Stomach (tissue), 9 donors: Measurements from ENCODE around the gene HEPHL1. TPM values are rescaled to one million over a fixed set of nuclear protein-coding genes. Genes with fewer than 3 reads are reported as not detected.
A peak's percentile ranks its signal among the peaks of the same experiment; 100 is the strongest.

ENCODE experiments used
- DNase-seq, 2 donors: peaks; one replicate each; pipeline versions ENCODE4 v3.0.0 to v3.0.0-alpha.2; 2013 to 2019
- H3K27ac ChIP-seq, 5 donors: fragments of 200-600 bp in 4 of 5; sonication (generic) in 4 of 5; one replicate each; pipeline ENCODE4 v1.5.1; 2013 to 2019; ENCODE audit warnings: mild to moderate bottlenecking in 1 of 5, moderate library complexity in 1 of 5
- H3K27me3 ChIP-seq, 3 donors: fragments of 200-600 bp; sonication (generic); one replicate each; pipeline ENCODE4 v1.5.1; 2017 to 2019; ENCODE audit warnings: mixed run types in 1 of 3
- H3K36me3 ChIP-seq, 4 donors: fragments of 200-600 bp; sonication (generic); 1 replicate in 3 of 4; 2 replicates in 1 of 4; pipeline ENCODE4 v1.5.1; 2016 to 2019
- H3K4me1 ChIP-seq, 4 donors: fragments of 200-600 bp; sonication (generic); one replicate each; pipeline ENCODE4 v1.5.1; 2016 to 2019
- H3K4me3 ChIP-seq, 4 donors: fragments of 200-600 bp; sonication (generic) in 3 of 4; one replicate each; pipeline ENCODE4 v1.5.1; 2016 to 2019; ENCODE audit warnings: mild to moderate bottlenecking in 1 of 4
- H3K9me3 ChIP-seq, 4 donors: fragments of 200-600 bp; sonication (generic); one replicate each; pipeline ENCODE4 v1.5.1; 2016 to 2019
- EP300 ChIP-seq: sonication (generic); formaldehyde crosslinking; IDR thresholded peaks from one replicate; pipeline ENCODE4 v1.6.1; 2017; ENCODE audit warnings: antibody characterized with exemption
- POLR2A ChIP-seq, 4 donors: fragments of 450-650 bp; IDR thresholded peaks; one replicate each; pipeline ENCODE4 v1.6.1; 2016; ENCODE audit warnings: antibody characterized with exemption in 4 of 4, control low read depth in 2 of 4, mild to moderate bottlenecking in 1 of 4, moderate library complexity in 1 of 4
- POLR2AphosphoS5 ChIP-seq, 3 donors: sonication (generic); formaldehyde crosslinking; IDR thresholded peaks; one replicate each; pipeline ENCODE4 v1.6.1; 2016; ENCODE audit warnings: antibody characterized with exemption in 3 of 3
- WGBS, 5 donors: extraction: QIAGEN DNeasy Blood & Tissue Kit in 3 of 5; methylation state at CpG; one replicate each; pipeline versions ENCODE4 v1.1.5 to v1.1.7; 2013 to 2018; 5-methylcytosine and 5-hydroxymethylcytosine counted together
- intact Hi-C: fragments of 100-400 bp; cut with DNase I; formaldehyde crosslinking; loops from one replicate; pipeline ENCODE4 v1.15.1; 2023; ENCODE audit warnings: low total_unique reads
- polyA plus RNA-seq, 3 donors: library from polyadenylated mRNA; stranded (reverse); fragments of 200-250 nt; gene quantifications; one replicate each; pipeline ENCODE4 v1.2.3, GENCODE V29; 2013
- total RNA-seq, 5 donors: library from RNA; depleted of rRNA; stranded (reverse); fragments of >200 nt; gene quantifications; one replicate each; pipeline versions ENCODE4 v1.1.0 to v1.2.3, GENCODE V29; 2014 to 2016
- TF ChIP-seq, protein P1 (sequence below), 7 experiments: fragments of 450-650 bp in 4 of 7; fragments of 200-600 bp in 3 of 7; sonication (generic) in 3 of 7; IDR thresholded peaks; one replicate each; pipeline ENCODE4 v1.5.1; 2016 to 2019; ENCODE audit warnings: antibody characterized with exemption in 7 of 7, control low read depth in 2 of 7, mild to moderate bottlenecking in 1 of 7
- donor health status: healthy with polysubstance abuse.
- donor health status: Bipolar disorder and iron deficiency.
- donor health status: healthy.

The HEPHL1 gene
- total and polyA plus RNA-seq, 8 donors = 0.60 TPM; not detected in 7

DNA sequence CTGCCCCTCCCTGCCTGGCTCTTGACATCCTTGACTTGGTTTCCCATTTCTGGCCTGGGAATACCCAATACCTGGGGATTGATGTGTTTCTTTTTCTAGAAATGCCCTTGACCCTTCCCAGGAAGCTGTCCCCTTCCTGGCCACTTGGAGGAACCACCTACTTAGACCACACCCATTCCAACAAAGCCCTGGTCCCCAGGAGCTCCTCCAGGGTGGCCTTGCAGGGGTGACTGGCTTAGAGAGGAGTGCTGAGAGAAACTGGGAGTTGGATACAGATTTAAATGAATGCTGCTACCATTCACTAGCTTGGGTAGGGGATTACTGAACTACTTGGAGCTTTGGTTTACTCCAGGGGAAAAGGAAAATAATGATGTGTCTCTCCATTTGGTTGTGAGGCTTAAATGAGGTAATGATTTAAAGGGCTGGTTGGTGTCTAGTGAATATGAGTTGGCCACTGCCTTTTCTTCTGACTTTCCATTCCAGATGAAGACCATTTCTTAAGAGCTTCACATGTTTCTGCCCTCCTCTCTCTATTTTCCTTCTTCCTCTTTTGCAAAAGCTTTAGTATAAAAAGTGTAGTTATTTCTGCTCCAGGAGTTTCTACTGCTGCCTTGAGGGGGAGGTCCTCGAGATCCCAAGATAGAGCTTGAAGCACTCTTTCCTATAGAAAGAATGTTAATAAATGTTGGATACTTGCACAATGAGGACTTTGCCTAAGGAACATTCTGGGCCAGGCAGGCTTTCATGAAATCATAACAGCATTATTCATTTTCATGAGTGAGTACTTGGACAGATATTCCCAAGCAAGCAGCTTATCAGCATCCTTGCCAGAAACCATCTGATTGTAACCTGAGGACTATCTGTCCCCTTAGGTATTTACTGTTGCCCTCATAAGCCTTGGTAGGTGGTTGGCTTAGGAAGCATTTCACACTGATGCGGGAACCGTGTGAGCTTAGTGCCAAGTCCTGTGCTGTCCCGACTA, 129.8 kb downstream of the HEPHL1 start:
- peaks cover 0 to 8% (median 2%) of the 10 kb centered on the region in 4 donors for H3K36me3 ChIP-seq
- no peak for DNase-seq
- H3K9me3 ChIP-seq = no peaks in the 10 kb centered on the region
- no peak overlapping the region for H3K4me3 ChIP-seq
- H3K27ac ChIP-seq = no peak overlapping the region
- H3K27me3 ChIP-seq = no peaks in the 10 kb centered on the region
- WGBS, 5 donors = 85 to 95% (median 90%) methylated on average over 4 of the region's 4 CpGs
- intact Hi-C loops = no loop called here
- TF ChIP-seq, protein P1, sequence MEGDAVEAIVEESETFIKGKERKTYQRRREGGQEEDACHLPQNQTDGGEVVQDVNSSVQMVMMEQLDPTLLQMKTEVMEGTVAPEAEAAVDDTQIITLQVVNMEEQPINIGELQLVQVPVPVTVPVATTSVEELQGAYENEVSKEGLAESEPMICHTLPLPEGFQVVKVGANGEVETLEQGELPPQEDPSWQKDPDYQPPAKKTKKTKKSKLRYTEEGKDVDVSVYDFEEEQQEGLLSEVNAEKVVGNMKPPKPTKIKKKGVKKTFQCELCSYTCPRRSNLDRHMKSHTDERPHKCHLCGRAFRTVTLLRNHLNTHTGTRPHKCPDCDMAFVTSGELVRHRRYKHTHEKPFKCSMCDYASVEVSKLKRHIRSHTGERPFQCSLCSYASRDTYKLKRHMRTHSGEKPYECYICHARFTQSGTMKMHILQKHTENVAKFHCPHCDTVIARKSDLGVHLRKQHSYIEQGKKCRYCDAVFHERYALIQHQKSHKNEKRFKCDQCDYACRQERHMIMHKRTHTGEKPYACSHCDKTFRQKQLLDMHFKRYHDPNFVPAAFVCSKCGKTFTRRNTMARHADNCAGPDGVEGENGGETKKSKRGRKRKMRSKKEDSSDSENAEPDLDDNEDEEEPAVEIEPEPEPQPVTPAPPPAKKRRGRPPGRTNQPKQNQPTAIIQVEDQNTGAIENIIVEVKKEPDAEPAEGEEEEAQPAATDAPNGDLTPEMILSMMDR (IDR thresholded peaks at IDR 0.05) = no peak
- no peak for TF ChIP-seq POLR2A (IDR thresholded peaks at IDR 0.05)
- TF ChIP-seq POLR2AphosphoS5 (IDR thresholded peaks at IDR 0.05) = no peak
- no peak for TF ChIP-seq EP300
- H3K4me1 ChIP-seq = peaks cover 42 to 80% (median 57%) of the 10 kb centered on the region in 4 donors

DNA sequence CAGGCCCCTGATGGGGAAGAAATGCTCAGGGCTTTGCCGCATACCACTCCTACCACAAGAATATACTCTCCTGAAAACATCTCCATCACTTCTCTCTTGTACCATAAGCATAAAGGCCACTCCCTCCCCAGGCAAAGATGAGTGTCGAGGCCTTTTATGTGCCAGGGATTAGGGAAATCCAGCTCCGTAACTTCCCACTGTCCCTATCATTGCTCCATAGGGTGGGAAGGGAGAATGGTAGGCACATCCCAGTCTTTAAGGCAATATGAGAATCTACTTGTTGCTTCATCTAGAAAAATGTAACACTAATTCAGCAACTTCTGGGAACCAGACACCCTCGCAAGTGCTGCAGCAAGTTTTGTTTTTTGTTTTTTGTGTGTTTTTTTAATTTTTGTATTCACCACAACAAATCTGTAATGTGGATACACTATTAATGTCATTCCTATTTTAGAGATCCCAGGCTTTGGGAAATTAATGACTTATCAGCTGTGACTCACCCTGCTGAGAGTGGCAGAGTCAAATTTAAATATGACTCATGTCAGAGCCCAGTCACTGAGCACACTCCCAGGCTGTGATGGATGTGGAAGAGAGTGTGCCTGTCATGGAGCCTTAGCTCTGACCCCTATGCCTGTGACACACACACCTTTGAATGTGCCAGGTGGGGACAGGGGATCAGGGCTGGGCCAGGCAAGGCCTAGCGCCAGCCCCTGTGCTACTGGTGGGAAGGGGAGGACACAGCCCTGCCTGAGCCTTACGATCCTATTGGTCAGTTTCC, 130.9 kb downstream of the HEPHL1 start:
- TF ChIP-seq EP300 (no peak), POLR2A (IDR thresholded peaks at IDR 0.05) (no peak), POLR2AphosphoS5 (IDR thresholded peaks at IDR 0.05) (peak in 1 of 3 donors; percentile 45)
- TF ChIP-seq, protein P1 (IDR thresholded peaks at IDR 0.05) = no peak
- intact Hi-C loops = no loop called here
- peak overlapping the region; percentile 12 to 67 (median 54) for H3K27ac ChIP-seq
- H3K36me3 ChIP-seq = peaks cover 0 to 8% (median 2%) of the 10 kb centered on the region in 4 donors
- peak; percentile 37 to 75 for DNase-seq
- H3K9me3 ChIP-seq = no peaks in the 10 kb centered on the region
- peaks cover 42 to 71% (median 52%) of the 10 kb centered on the region in 4 donors for H3K4me1 ChIP-seq
- 82 to 90% (median 88%) methylated on average over 6 of the region's 6 CpGs for WGBS, 5 donors
- H3K27me3 ChIP-seq = no peaks in the 10 kb centered on the region
- H3K4me3 ChIP-seq = no peak overlapping the region

DNA sequence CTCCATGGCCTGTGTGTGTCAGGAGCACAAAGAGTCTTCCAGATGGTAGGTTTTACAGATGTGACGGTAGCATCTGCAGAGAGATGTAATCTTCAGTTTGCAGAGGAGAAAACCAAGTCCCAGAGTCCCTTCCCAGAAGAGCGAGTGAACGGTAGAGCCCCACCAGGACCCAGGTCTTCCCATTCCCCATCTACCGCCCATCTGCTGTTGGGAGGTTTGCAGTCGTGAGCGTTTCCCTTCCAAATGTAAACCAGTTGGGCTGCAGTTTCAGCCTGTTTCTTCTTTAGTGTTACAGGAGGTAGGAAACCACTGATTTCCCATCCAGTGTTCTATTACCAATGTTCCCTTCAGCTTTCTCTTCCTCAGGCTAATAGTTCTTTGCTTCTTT, 131.5 kb downstream of the HEPHL1 start:
- intact Hi-C loops = no loop called here
- no peak overlapping the region for H3K4me3 ChIP-seq
- WGBS, 5 donors = 72 to 77% (median 75%) methylated on average over 6 of the region's 6 CpGs
- peaks cover 0 to 8% (median 2%) of the 10 kb centered on the region in 4 donors for H3K36me3 ChIP-seq
- peak overlapping the region; percentile 12 to 67 (median 49) for H3K27ac ChIP-seq
- no peak for DNase-seq
- TF ChIP-seq EP300 (no peak), POLR2A (IDR thresholded peaks at IDR 0.05) (no peak)
- TF ChIP-seq, protein P1 (IDR thresholded peaks at IDR 0.05) = no peak
- peaks cover 42 to 65% (median 52%) of the 10 kb centered on the region in 4 donors for H3K4me1 ChIP-seq
- H3K27me3 ChIP-seq = no peaks in the 10 kb centered on the region
- H3K9me3 ChIP-seq = no peaks in the 10 kb centered on the region

DNA sequence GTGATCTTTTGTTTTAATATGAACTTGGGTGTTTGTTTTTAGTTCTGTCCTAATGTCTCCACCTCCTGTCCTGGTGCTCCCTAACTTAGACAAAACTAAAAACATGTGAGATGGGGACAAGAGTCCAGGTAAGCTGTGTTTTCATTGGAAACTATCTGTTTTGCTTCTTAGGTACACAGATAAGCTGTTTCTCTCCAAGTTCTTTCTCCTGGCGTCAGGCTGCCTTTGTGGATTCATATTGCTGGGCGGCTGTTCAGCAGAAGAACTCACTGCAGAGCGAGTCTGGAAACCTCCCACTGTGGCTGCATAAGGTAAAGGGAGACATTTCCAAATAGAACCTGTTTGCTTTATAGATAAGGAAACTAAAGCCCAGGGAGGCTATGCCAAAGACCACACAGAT, 132.2 kb downstream of the HEPHL1 start:
- no peaks in the 10 kb centered on the region for H3K9me3 ChIP-seq
- peaks cover 42 to 62% (median 52%) of the 10 kb centered on the region in 4 donors for H3K4me1 ChIP-seq
- TF ChIP-seq, protein P1 (IDR thresholded peaks at IDR 0.05) = no peak
- TF ChIP-seq POLR2AphosphoS5 (IDR thresholded peaks at IDR 0.05) = peak in 1 of 3 donors; percentile 30
- WGBS, 5 donors = 27 to 71% (median 46%) methylated on average over 3 of the region's 3 CpGs
- H3K27me3 ChIP-seq = no peaks in the 10 kb centered on the region
- peaks cover 0 to 8% (median 2%) of the 10 kb centered on the region in 4 donors for H3K36me3 ChIP-seq
- intact Hi-C loops = no loop called here
- DNase-seq = peak in 1 of 2 donors; percentile 54
- H3K27ac ChIP-seq = peak overlapping the region in 4 of 5 donors; percentile 34 to 67 (median 52)
- H3K4me3 ChIP-seq = no peak overlapping the region
